ELF-1 (cell line): ENCODE data around the gene IL1RAPL2.

Experiments used
- DNase-seq: peaks from one replicate; pipeline ENCODE4 v3.0.0-alpha.2; 2016; ENCODE audit warnings: low read depth, low spot score

The IL1RAPL2 gene

GRCh38 chrX:105608745-105609144 is 1042.7 kb downstream of the IL1RAPL2 start:
- no peak for DNase-seq

- DNase-seq, result no peak
Observed at GRCh38 chrX:105609530-105609929, 1043.5 kb downstream of the IL1RAPL2 start.

GRCh38 chrX:105610411-105610810 is 1044.4 kb downstream of the IL1RAPL2 start:
- no peak for DNase-seq

- no peak for DNase-seq
Observed at GRCh38 chrX:105618393-105619101, 1052.5 kb downstream of the IL1RAPL2 start.

- no peak for DNase-seq
Observed at GRCh38 chrX:105634180-105634579, 1068.2 kb downstream of the IL1RAPL2 start.

GRCh38 chrX:105635794-105636193 is 1069.8 kb downstream of the IL1RAPL2 start:
- DNase-seq, result no peak

GRCh38 chrX:105636667-105637066 is 1070.7 kb downstream of the IL1RAPL2 start:
- peak; percentile 42 for DNase-seq

- no peak for DNase-seq
Observed at GRCh38 chrX:105645667-105646357, 1079.8 kb downstream of the IL1RAPL2 start.

- DNase-seq, result no peak
Observed at GRCh38 chrX:105646592-105647372, 1080.8 kb downstream of the IL1RAPL2 start.

- no peak for DNase-seq
Observed at GRCh38 chrX:105647749-105648148, 1081.8 kb downstream of the IL1RAPL2 start.

- DNase-seq, result peak; percentile 10
Observed at GRCh38 chrX:105648732-105649131, 1082.7 kb downstream of the IL1RAPL2 start.

GRCh38 chrX:105650577-105650976 is 1084.6 kb downstream of the IL1RAPL2 start:
- DNase-seq, result no peak

- no peak for DNase-seq
Observed at GRCh38 chrX:105650986-105651385, 1085.0 kb downstream of the IL1RAPL2 start.

GRCh38 chrX:105653891-105654290 is 1087.9 kb downstream of the IL1RAPL2 start:
- DNase-seq, result no peak

GRCh38 chrX:105658136-105658535 is 1092.1 kb downstream of the IL1RAPL2 start:
- no peak for DNase-seq

GRCh38 chrX:105662248-105662647 is 1096.2 kb downstream of the IL1RAPL2 start:
- DNase-seq, result no peak

GRCh38 chrX:105664243-105664642 is 1098.2 kb downstream of the IL1RAPL2 start:
- no peak for DNase-seq

- peak; percentile 19 for DNase-seq
Observed at GRCh38 chrX:105684288-105684687, 1118.3 kb downstream of the IL1RAPL2 start.

- DNase-seq, result no peak
Observed at GRCh38 chrX:105694839-105695238, 1128.8 kb downstream of the IL1RAPL2 start.

- DNase-seq, result no peak
Observed at GRCh38 chrX:105695451-105695850, 1129.5 kb downstream of the IL1RAPL2 start.

- DNase-seq, result no peak
Observed at GRCh38 chrX:105696870-105697269, 1130.9 kb downstream of the IL1RAPL2 start.

- DNase-seq, result no peak
Observed at GRCh38 chrX:105697984-105698781, 1132.2 kb downstream of the IL1RAPL2 start.
